Heart right ventricle (tissue), 16 donors: ENCODE data around the gene KIAA1143. TPM values are rescaled to one million over a fixed set of nuclear protein-coding genes. Genes with fewer than 3 reads are reported as not detected.

ENCODE experiments used
- ATAC-seq, 8 donors: fragments of 200-7000 bp; cut with Tn5 transposase; one replicate each; pipeline ENCODE4 v1.9.1; 2020; ENCODE audit warnings: mild to moderate bottlenecking in 8 of 8, moderate library complexity in 8 of 8, moderate number of reproducible peaks in 1 of 8
- DNase-seq, 2 donors: peaks; one replicate each; pipeline ENCODE4 v3.0.0-alpha.2; 2020
- H3K27ac ChIP-seq, 10 donors: fragments of 200-600 bp; sonication (generic) in 2 of 10; one replicate each; pipeline versions ENCODE4 v1.5.0 to v1.8.0; 2020 to 2022; ENCODE audit warnings: mild to moderate bottlenecking in 3 of 10
- H3K27me3 ChIP-seq, 7 donors: fragments of 200-600 bp; one replicate each; pipeline ENCODE4 v1.8.0; 2021 to 2022; ENCODE audit warnings: mild to moderate bottlenecking in 2 of 7
- H3K36me3 ChIP-seq, 9 donors: fragments of 200-600 bp; sonication (generic) in 1 of 9; one replicate each; pipeline versions ENCODE4 v1.5.0 to v1.8.0; 2020 to 2022; ENCODE audit warnings: mild to moderate bottlenecking in 2 of 9
- H3K4me1 ChIP-seq, 9 donors: fragments of 200-600 bp; sonication (generic) in 1 of 9; one replicate each; pipeline versions ENCODE4 v1.5.0 to v1.8.0; 2020 to 2022; ENCODE audit warnings: mild to moderate bottlenecking in 4 of 9
- H3K4me3 ChIP-seq, 10 donors: fragments of 200-600 bp; sonication (generic) in 2 of 10; one replicate each; pipeline versions ENCODE4 v1.5.0 to v1.8.0; 2020 to 2022; ENCODE audit warnings: mild to moderate bottlenecking in 7 of 10, moderate library complexity in 2 of 10
- H3K9me3 ChIP-seq, 11 donors: fragments of 200-600 bp in 10 of 11; sonication (generic) in 2 of 11; one replicate each; pipeline versions ENCODE4 v1.5.0 to v1.8.0; 2013 to 2022; ENCODE audit warnings: mild to moderate bottlenecking in 2 of 11, control low read depth in 1 of 11, moderate library complexity in 1 of 11
- CTCF ChIP-seq, 9 donors: fragments of 200-600 bp; sonication (generic) in 2 of 9; IDR thresholded peaks; one replicate each; pipeline versions ENCODE4 v1.5.0 to v1.8.0; 2021 to 2022; ENCODE audit warnings: antibody characterized with exemption in 9 of 9, mild to moderate bottlenecking in 5 of 9, moderate library complexity in 1 of 9
- WGBS, 2 donors: extraction: QIAGEN DNeasy Blood & Tissue Kit; methylation state at CpG; one replicate each; pipeline ENCODE4 v1.1.7; 2013; ENCODE audit warnings: inconsistent platforms in 1 of 2; 5-methylcytosine and 5-hydroxymethylcytosine counted together
- intact Hi-C, 10 donors: fragments of 100-400 bp; cut with DNase I; formaldehyde crosslinking; loops; one replicate each; pipeline versions ENCODE4 v1.11.1 to v1.14.2; 2022
- polyA plus RNA-seq, 2 donors: library from polyadenylated mRNA; stranded (reverse); fragments of 200-250 nt; gene quantifications; one replicate each; pipeline ENCODE4 v1.2.3, GENCODE V29; 2013
- total RNA-seq, 10 donors: library from RNA; stranded (reverse); fragmentation: NEBNext Ultra II Directional in 3 of 10; extraction: Animal tissue kit (Norgen Biotek cat#: 25700) in 3 of 10; gene quantifications; one replicate each; pipeline versions ENCODE4 v1.2.1 to v1.2.4, GENCODE V29; 2021 to 2023
- donor health status: Arrhythmogenic right ventricular cardiomyopathy.
- donor health status: ischemic (EF 13 %, LVEDD 7.1; RV severe dilation, severe dysfunction).
- donor health status: healthy with polysubstance abuse.
- donor health status: DM: no; HTN: yes; CAD: no.
- donor health status: DM: no; HTN: no; CAD: no.
- donor health status: ischemic (EF 25% LVEDD 6.9; RV normal size, moderate dysfunction).
- donor health status: ischemic (EF 25% LVEDD 5.7; RV mildly dilated, moderate dysfunction).
- donor health status: healthy.
- donor health status: DM: yes; HTN: yes; CAD: no.
- donor health status: Ischemic cardiomyopathy.
- donor health status: ischemic (EF 35%, LVEDD 5.7; RV mildly dilated, moderate dysfunction).
- donor health status: nonischemic (EF 11% LVEDD 7.7; RV severe dilation, severe dysfunction).
- donor health status: DM: yes; HTN: yes; CAD: no.
- donor health status: PGD.
- donor health status: ischemic (EF 29% LVEDD 5.4; RV normal size, mild dysfunction).
- donor health status: nonischemic (EF 23%, LVEDD 6.1; RV moderate dilation, normal function).

The KIAA1143 gene
- total and polyA plus RNA-seq, 12 donors: 9.9 to 36.6 (median 33.7) TPM

GRCh38 chr3:44795197-44795596 is 33.8 kb upstream of the KIAA1143 start:
- H3K36me3 ChIP-seq: peaks cover 0 to 48% (median 0%) of the 10 kb centered on the region in 9 donors
- no peaks in the 10 kb centered on the region for H3K27me3 ChIP-seq
- no peak overlapping the region for H3K27ac ChIP-seq
- ATAC-seq (no peak), DNase-seq (no peak)
- TF ChIP-seq CTCF (IDR thresholded peaks at IDR 0.05): no peak
- H3K4me1 ChIP-seq: no peaks in the 10 kb centered on the region
- H3K9me3 ChIP-seq: no peaks in the 10 kb centered on the region
- 94 to 95% methylated on average over 4 of the region's 4 CpGs for WGBS, 2 donors
- intact Hi-C loops: no loop called here
- H3K4me3 ChIP-seq: no peak overlapping the region

DNA sequence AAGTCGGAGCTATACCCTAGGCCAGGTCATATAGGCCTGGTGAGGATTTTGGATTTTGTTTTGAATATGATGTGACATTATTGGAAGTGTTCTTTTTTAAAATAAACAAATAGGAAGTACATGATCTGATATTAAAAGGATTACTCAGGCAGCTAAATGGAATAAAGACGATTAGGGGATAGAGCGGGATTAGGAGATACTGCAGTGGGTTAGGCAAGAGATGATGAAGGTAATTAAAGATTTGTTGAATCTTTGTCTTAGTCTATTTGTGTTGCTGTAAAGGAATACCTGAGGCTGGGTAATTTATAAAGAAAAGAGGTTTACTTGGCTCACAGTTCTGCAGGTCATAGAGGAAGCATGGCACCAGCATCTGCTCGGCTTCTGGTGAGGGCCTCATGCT is 21.5 kb upstream of the KIAA1143 start:
- DNase-seq: no peak
- no peak for TF ChIP-seq CTCF (IDR thresholded peaks at IDR 0.05)
- H3K27me3 ChIP-seq: no peaks in the 10 kb centered on the region
- no peaks in the 10 kb centered on the region for H3K9me3 ChIP-seq
- no peak overlapping the region for H3K27ac ChIP-seq
- peaks cover 0 to 52% (median 0%) of the 10 kb centered on the region in 9 donors for H3K36me3 ChIP-seq
- 97 to 99% methylated on average over 4 of the region's 4 CpGs for WGBS, 2 donors
- no peaks in the 10 kb centered on the region for H3K4me1 ChIP-seq
- intact Hi-C loops: no loop called here
- ATAC-seq: no peak
- H3K4me3 ChIP-seq: no peak overlapping the region

GRCh38 chr3:44772099-44772442 is 10.7 kb upstream of the KIAA1143 start:
- 95 to 100% methylated on average over 1 of the region's 1 CpG for WGBS, 2 donors
- no peak for TF ChIP-seq CTCF (IDR thresholded peaks at IDR 0.05)
- Histone ChIP-seq H3K4me1 (no peaks in the 10 kb centered on the region), H3K27me3 (no peaks in the 10 kb centered on the region), H3K36me3 (peaks cover 0 to 18% (median 0%) of the 10 kb centered on the region in 9 donors), H3K9me3 (peaks cover 0 to 60% (median 17%) of the 10 kb centered on the region in 11 donors), H3K27ac (no peak overlapping the region), H3K4me3 (no peak overlapping the region)
- no peak for DNase-seq
- ATAC-seq: no peak
- intact Hi-C loops: no loop called here

DNA sequence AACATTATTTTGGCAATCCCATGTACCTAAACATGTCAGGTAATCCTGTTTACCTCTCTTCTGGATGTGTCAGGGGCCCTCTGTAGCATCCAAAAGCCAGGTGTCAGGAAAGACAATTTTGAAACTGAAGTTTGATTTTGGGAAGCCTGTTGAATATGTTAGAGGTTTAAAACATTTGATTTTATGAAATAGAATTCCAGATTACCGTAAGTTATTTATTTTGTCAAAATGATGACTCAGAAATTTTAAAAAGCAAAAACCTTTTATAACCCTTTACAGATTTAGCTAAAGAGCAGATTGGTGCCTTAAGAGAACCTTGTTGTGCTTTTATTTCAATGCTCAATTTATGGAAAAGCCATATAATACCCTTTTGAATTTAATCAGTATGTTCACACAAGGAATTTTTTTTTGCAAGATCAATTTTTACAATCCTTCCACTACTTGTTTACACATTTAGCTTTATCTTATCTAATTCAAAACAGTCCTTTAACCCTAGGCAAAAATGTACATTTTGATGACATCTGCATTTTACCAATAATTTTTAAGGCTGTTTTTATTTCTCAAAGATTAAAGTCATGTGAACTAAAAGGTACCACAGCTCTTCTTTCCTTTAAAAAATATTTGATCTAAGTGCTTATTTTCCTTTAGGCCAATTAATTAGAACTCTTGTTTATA is 10.1 kb upstream of the KIAA1143 start:
- Histone ChIP-seq H3K36me3 (peaks cover 0 to 18% (median 0%) of the 10 kb centered on the region in 9 donors), H3K9me3 (peaks cover 0 to 60% (median 17%) of the 10 kb centered on the region in 11 donors), H3K27me3 (no peaks in the 10 kb centered on the region), H3K4me3 (no peak overlapping the region), H3K27ac (no peak overlapping the region), H3K4me1 (no peaks in the 10 kb centered on the region)
- DNase-seq (no peak), ATAC-seq (no peak)
- 100% methylated on average over 1 of the region's 1 CpG for WGBS, 2 donors
- intact Hi-C loops: no loop called here
- TF ChIP-seq CTCF (IDR thresholded peaks at IDR 0.05): no peak
